Measurements from ENCODE around the gene ATOH8. TPM values are rescaled to one million over a fixed set of nuclear protein-coding genes. Genes with fewer than 3 reads are reported as not detected.

Gene ATOH8
- total RNA-seq, 1 donor from 2014 or later: 93.6 TPM

GRCh38 chr2:85706599-85707296 is 47.0 kb upstream of the ATOH8 start:
- peak; percentile 85 for DNase-seq
- H3K4me1 ChIP-seq: peaks cover 69% of the 10 kb centered on the region

GRCh38 chr2:85707304-85707703 is 46.5 kb upstream of the ATOH8 start:
- peak; percentile 47 for ATAC-seq
- intact Hi-C loops (cut with DNase I): no loop called here

More at GRCh38 chr2:85706599-85707296, 47.0 kb upstream of the ATOH8 start:
- Histone ChIP-seq H3K36me3 (no peaks in the 10 kb centered on the region), H3K27me3 (no peaks in the 10 kb centered on the region), H3K9me3 (no peaks in the 10 kb centered on the region), H3K4me3 (no peak overlapping the region), H3K27ac (peak overlapping the region; percentile 94)
- ATAC-seq: peak; percentile 11
- intact Hi-C loops (cut with DNase I): no loop called here
- TF ChIP-seq CTCF (IDR thresholded peaks at IDR 0.05): no peak

GRCh38 chr2:85708641-85709040 is 45.1 kb upstream of the ATOH8 start:
- ATAC-seq (peak; percentile 0), DNase-seq (no peak)
- peaks cover 85% of the 10 kb centered on the region for H3K4me1 ChIP-seq

More at GRCh38 chr2:85707304-85707703, 46.5 kb upstream of the ATOH8 start:
- peak; percentile 85 for TF ChIP-seq CTCF (IDR thresholded peaks at IDR 0.05)
- Histone ChIP-seq H3K27ac (peak overlapping the region; percentile 94), H3K36me3 (no peaks in the 10 kb centered on the region), H3K9me3 (no peaks in the 10 kb centered on the region), H3K27me3 (no peaks in the 10 kb centered on the region), H3K4me3 (no peak overlapping the region), H3K4me1 (peaks cover 72% of the 10 kb centered on the region)
- no peak for DNase-seq

GRCh38 chr2:85709401-85709811 is 44.4 kb upstream of the ATOH8 start:
- Histone ChIP-seq H3K4me3 (peak overlapping the region; percentile 11), H3K27me3 (no peaks in the 10 kb centered on the region), H3K36me3 (no peaks in the 10 kb centered on the region), H3K27ac (peak overlapping the region; percentile 94), H3K9me3 (no peaks in the 10 kb centered on the region), H3K4me1 (peaks cover 87% of the 10 kb centered on the region)
- no peak for DNase-seq
- intact Hi-C loops (cut with DNase I): no loop called here
- TF ChIP-seq CTCF (IDR thresholded peaks at IDR 0.05): no peak
- no peak for ATAC-seq

More at GRCh38 chr2:85708641-85709040, 45.1 kb upstream of the ATOH8 start:
- H3K9me3 ChIP-seq: no peaks in the 10 kb centered on the region
- H3K4me3 ChIP-seq: no peak overlapping the region
- H3K36me3 ChIP-seq: no peaks in the 10 kb centered on the region
- intact Hi-C loops (cut with DNase I): no loop called here
- peak overlapping the region; percentile 94 for H3K27ac ChIP-seq
- H3K27me3 ChIP-seq: no peaks in the 10 kb centered on the region
- no peak for TF ChIP-seq CTCF (IDR thresholded peaks at IDR 0.05)

GRCh38 chr2:85710687-85711577 is 42.9 kb upstream of the ATOH8 start:
- peak; percentile 72 for ATAC-seq
- no peak for TF ChIP-seq CTCF (IDR thresholded peaks at IDR 0.05)
- H3K4me1 ChIP-seq: peaks cover 84% of the 10 kb centered on the region

More at GRCh38 chr2:85710687-85711577, 42.9 kb upstream of the ATOH8 start:
- DNase-seq: peak; percentile 96
- H3K27ac ChIP-seq: peak overlapping the region; percentile 94
- H3K4me3 ChIP-seq: peak overlapping the region; percentile 36
- intact Hi-C loops (cut with DNase I): no loop called here
- H3K36me3 ChIP-seq: no peaks in the 10 kb centered on the region
- no peaks in the 10 kb centered on the region for H3K9me3 ChIP-seq
- no peaks in the 10 kb centered on the region for H3K27me3 ChIP-seq
